Stimulated activated CD8-positive, alpha-beta memory T cell treated with anti-CD3 and anti-CD28 coated beads, Interleukin-4, amount 100 ng/mL, for 24 hours (primary cell): ENCODE data around the gene NLRP3.
"Not testable (repeated sequence)": the region's sequence is repeated elsewhere in the genome, so short reads cannot be mapped to it uniquely, and the experiment has no call there.

Experiments
- DNase-seq: peaks from one replicate; pipeline ENCODE4 v3.0.0-alpha.2; 2020; ENCODE audit warnings: low read depth

The NLRP3 gene

GRCh38 chr1:247390996-247391395, 25.0 kb upstream of the NLRP3 start:
- DNase-seq: no peak

- DNase-seq: no peak
Observed at GRCh38 chr1:247392088-247392487, 23.9 kb upstream of the NLRP3 start.

- DNase-seq: not testable (repeated sequence)
Observed at GRCh38 chr1:247395075-247395474, 20.9 kb upstream of the NLRP3 start.

GRCh38 chr1:247400685-247401084, 15.3 kb upstream of the NLRP3 start:
- DNase-seq: no peak

GRCh38 chr1:247401310-247402119, 14.5 kb upstream of the NLRP3 start:
- DNase-seq: no peak

GRCh38 chr1:247402120-247402675, 13.8 kb upstream of the NLRP3 start:
- DNase-seq: no peak

GRCh38 chr1:247406014-247406656, 9.8 kb upstream of the NLRP3 start:
- DNase-seq: no peak

- peak; percentile 44 for DNase-seq
Observed at GRCh38 chr1:247407180-247407616, 8.8 kb upstream of the NLRP3 start.

- DNase-seq: no peak
Observed at GRCh38 chr1:247408100-247408499, 7.9 kb upstream of the NLRP3 start.

- no peak for DNase-seq
Observed at GRCh38 chr1:247409869-247410544, 6.0 kb upstream of the NLRP3 start.

GRCh38 chr1:247411621-247412327, 4.2 kb upstream of the NLRP3 start:
- no peak for DNase-seq

- no peak for DNase-seq
Observed at GRCh38 chr1:247417831-247418230, 1.9 kb downstream of the NLRP3 start.

GRCh38 chr1:247419336-247419735, 3.4 kb downstream of the NLRP3 start:
- DNase-seq: no peak

GRCh38 chr1:247421074-247421473, 5.1 kb downstream of the NLRP3 start:
- no peak for DNase-seq

- DNase-seq: no peak
Observed at GRCh38 chr1:247429496-247429895, 13.5 kb downstream of the NLRP3 start.

- no peak for DNase-seq
Observed at GRCh38 chr1:247430434-247430833, 14.5 kb downstream of the NLRP3 start.

GRCh38 chr1:247431643-247432042, 15.7 kb downstream of the NLRP3 start:
- no peak for DNase-seq

- DNase-seq: no peak
Observed at GRCh38 chr1:247434005-247434404, 18.0 kb downstream of the NLRP3 start.

- DNase-seq: no peak
Observed at GRCh38 chr1:247435030-247435758, 19.2 kb downstream of the NLRP3 start.

- no peak for DNase-seq
Observed at GRCh38 chr1:247435759-247436147, 19.8 kb downstream of the NLRP3 start.
